ENCODE results near the gene CNN3. TPM values are rescaled to one million over a fixed set of nuclear protein-coding genes. Genes with fewer than 3 reads are reported as not detected.

The CNN3 gene
- total RNA-seq, 1 donor from 2014 or later: 238 TPM

- no peak overlapping the region for H3K4me3 Mint-ChIP-seq (ENCODE audit: unreplicated experiment)
- H3K36me3 Mint-ChIP-seq (ENCODE audit: unreplicated experiment): no peaks in the 10 kb centered on the region
- no peak for TF ChIP-seq CTCF (IDR thresholded peaks at IDR 0.05)
- no peak for DNase-seq (ENCODE audit: extremely low spot score, unreplicated experiment)
- peak overlapping the region; percentile 84 for H3K27ac Mint-ChIP-seq (ENCODE audit: unreplicated experiment)
- H3K4me1 Mint-ChIP-seq (ENCODE audit: unreplicated experiment): peaks cover 52% of the 10 kb centered on the region
- H3K9me3 Mint-ChIP-seq (ENCODE audit: unreplicated experiment): no peaks in the 10 kb centered on the region
- H3K27me3 Mint-ChIP-seq (ENCODE audit: unreplicated experiment): no peaks in the 10 kb centered on the region
These were observed 8.6 kb upstream of the CNN3 start for GRCh38 chr1:94935476-94935875.

GRCh38 chr1:94935034-94935433 is 8.1 kb upstream of the CNN3 start:
- TF ChIP-seq CTCF (IDR thresholded peaks at IDR 0.05): no peak
- Mint-ChIP-seq H3K4me3 (ENCODE audit: unreplicated experiment) (no peak overlapping the region), H3K27me3 (ENCODE audit: unreplicated experiment) (no peaks in the 10 kb centered on the region), H3K27ac (ENCODE audit: unreplicated experiment) (peak overlapping the region; percentile 84), H3K36me3 (ENCODE audit: unreplicated experiment) (no peaks in the 10 kb centered on the region), H3K9me3 (ENCODE audit: unreplicated experiment) (no peaks in the 10 kb centered on the region), H3K4me1 (ENCODE audit: unreplicated experiment) (peaks cover 55% of the 10 kb centered on the region)
- DNase-seq (ENCODE audit: extremely low spot score, unreplicated experiment): no peak

GRCh38 chr1:94934551-94934950 is 7.6 kb upstream of the CNN3 start:
- TF ChIP-seq CTCF (IDR thresholded peaks at IDR 0.05): no peak

GRCh38 chr1:94931254-94931841 is 4.4 kb upstream of the CNN3 start:
- Mint-ChIP-seq H3K9me3 (ENCODE audit: unreplicated experiment) (no peaks in the 10 kb centered on the region), H3K4me3 (ENCODE audit: unreplicated experiment) (no peak overlapping the region), H3K36me3 (ENCODE audit: unreplicated experiment) (no peaks in the 10 kb centered on the region), H3K27me3 (ENCODE audit: unreplicated experiment) (no peaks in the 10 kb centered on the region), H3K27ac (ENCODE audit: unreplicated experiment) (no peak overlapping the region), H3K4me1 (ENCODE audit: unreplicated experiment) (peaks cover 48% of the 10 kb centered on the region)
- no peak for TF ChIP-seq CTCF (IDR thresholded peaks at IDR 0.05)
- no peak for DNase-seq (ENCODE audit: extremely low spot score, unreplicated experiment)

More at GRCh38 chr1:94934551-94934950, 7.6 kb upstream of the CNN3 start:
- Mint-ChIP-seq H3K4me1 (ENCODE audit: unreplicated experiment) (peaks cover 55% of the 10 kb centered on the region), H3K36me3 (ENCODE audit: unreplicated experiment) (no peaks in the 10 kb centered on the region), H3K27ac (ENCODE audit: unreplicated experiment) (peak overlapping the region; percentile 81), H3K9me3 (ENCODE audit: unreplicated experiment) (no peaks in the 10 kb centered on the region), H3K4me3 (ENCODE audit: unreplicated experiment) (no peak overlapping the region), H3K27me3 (ENCODE audit: unreplicated experiment) (no peaks in the 10 kb centered on the region)
- DNase-seq (ENCODE audit: extremely low spot score, unreplicated experiment): no peak

GRCh38 chr1:94929351-94930217 is 2.7 kb upstream of the CNN3 start:
- Mint-ChIP-seq H3K4me3 (ENCODE audit: unreplicated experiment) (no peak overlapping the region), H3K27ac (ENCODE audit: unreplicated experiment) (peak overlapping the region; percentile 23), H3K27me3 (ENCODE audit: unreplicated experiment) (no peaks in the 10 kb centered on the region), H3K9me3 (ENCODE audit: unreplicated experiment) (no peaks in the 10 kb centered on the region), H3K36me3 (ENCODE audit: unreplicated experiment) (no peaks in the 10 kb centered on the region), H3K4me1 (ENCODE audit: unreplicated experiment) (peaks cover 37% of the 10 kb centered on the region)
- no peak for TF ChIP-seq CTCF (IDR thresholded peaks at IDR 0.05)
- no peak for DNase-seq (ENCODE audit: extremely low spot score, unreplicated experiment)
